IgD-negative memory B cell (primary cell): Measurements from ENCODE around the gene LRTM2. TPM values are rescaled to one million over a fixed set of nuclear protein-coding genes. Genes with fewer than 3 reads are reported as not detected.

Experiments used
- H3K27ac Mint-ChIP-seq, 3 donors: one replicate each; pipeline ENCODE4 v1.8.0; 2020 to 2022; ENCODE audit warnings: mild to moderate bottlenecking in 3 of 3, mixed read lengths in 3 of 3, moderate library complexity in 1 of 3
- H3K27me3 Mint-ChIP-seq: one replicate; pipeline ENCODE4 v1.8.0; 2021; ENCODE audit warnings: mixed read lengths
- H3K36me3 Mint-ChIP-seq: one replicate; pipeline ENCODE4 v1.8.0; 2020; ENCODE audit warnings: mild to moderate bottlenecking, mixed read lengths
- H3K4me1 Mint-ChIP-seq, 3 donors: one replicate each; pipeline ENCODE4 v1.8.0; 2020 to 2022; ENCODE audit warnings: mixed read lengths in 3 of 3, mild to moderate bottlenecking in 1 of 3
- H3K4me3 Mint-ChIP-seq, 4 donors: one replicate each; pipeline ENCODE4 v1.8.0; 2020 to 2022; ENCODE audit warnings: mild to moderate bottlenecking in 4 of 4, mixed read lengths in 4 of 4, moderate library complexity in 3 of 4
- H3K9me3 Mint-ChIP-seq, 3 donors: one replicate each; pipeline ENCODE4 v1.8.0; 2020 to 2021; ENCODE audit warnings: mixed read lengths in 3 of 3, mild to moderate bottlenecking in 1 of 3
- polyA plus RNA-seq: library from polyadenylated mRNA; unstranded; fragments of 300-500 nt; fragmentation: Illumina TruSeq; gene quantifications from one replicate; pipeline ENCODE4 v1.2.3, GENCODE V29; 2021

LRTM2 gene
- polyA plus RNA-seq, 1 donor from 2014 or later = not detected

DNA sequence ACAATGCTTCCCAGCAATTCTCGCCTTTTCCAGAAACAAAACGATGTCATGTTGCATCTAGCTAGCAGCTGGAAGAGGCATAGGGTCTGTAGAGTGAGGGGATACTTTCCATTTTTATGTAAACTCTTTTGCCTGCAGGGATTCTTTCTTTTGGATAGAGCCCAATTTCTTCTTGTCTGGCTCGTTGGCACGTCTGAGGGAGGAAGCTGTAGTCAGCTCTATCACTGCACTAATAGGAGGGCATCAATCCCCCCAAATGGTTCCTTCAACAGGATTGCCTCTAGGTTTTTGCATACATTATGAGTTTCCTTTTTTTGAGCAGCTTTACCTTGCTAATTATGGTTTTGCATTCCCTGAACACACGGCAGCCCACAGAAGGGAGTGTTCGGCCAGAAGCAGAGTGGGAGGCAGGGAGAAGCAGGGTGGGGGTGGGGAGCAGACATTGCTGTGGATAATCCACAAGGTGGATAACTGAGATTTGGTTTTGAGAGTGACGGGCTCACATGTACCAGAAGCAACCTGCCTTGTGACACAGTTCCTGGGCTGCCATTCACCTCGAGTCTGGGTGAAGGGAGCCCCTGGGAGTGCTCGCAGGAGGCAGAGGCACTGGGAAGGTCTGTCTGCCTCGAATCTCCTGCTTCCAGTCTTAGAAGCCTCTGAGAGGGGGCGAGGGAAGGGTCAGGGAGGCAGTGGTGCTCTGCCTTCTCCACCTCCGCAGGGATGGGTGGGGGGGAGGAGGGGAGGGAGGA lies 24.5 kb downstream of the LRTM2 start:
- H3K36me3 Mint-ChIP-seq = no peaks in the 10 kb centered on the region
- H3K9me3 Mint-ChIP-seq = no peaks in the 10 kb centered on the region
- H3K4me1 Mint-ChIP-seq = peaks cover 12 to 15% (median 13%) of the 10 kb centered on the region in 3 donors

DNA sequence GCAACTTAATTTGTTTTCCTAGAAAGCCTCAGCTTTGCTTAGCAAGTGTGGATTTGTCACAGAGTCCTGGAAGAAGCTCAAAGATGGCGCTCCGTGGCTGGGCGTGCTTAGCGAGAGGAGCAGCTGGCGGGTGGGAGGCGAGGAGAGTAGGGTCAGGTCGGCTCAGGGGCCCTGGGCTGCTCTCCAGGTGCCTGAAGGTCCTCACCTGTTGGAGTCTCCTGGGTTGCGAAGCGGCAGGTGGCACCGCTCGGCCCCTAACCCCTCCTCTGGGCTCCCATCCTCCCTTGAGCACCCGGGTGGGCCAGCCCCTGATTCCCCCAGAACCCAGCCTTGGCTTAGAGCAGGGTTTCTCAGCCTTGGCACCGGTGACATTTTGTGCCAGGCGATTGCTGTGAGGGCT lies 25.1 kb downstream of the LRTM2 start:
- peaks cover 10 to 11% (median 10%) of the 10 kb centered on the region in 3 donors for H3K4me1 Mint-ChIP-seq
- H3K9me3 Mint-ChIP-seq = no peaks in the 10 kb centered on the region
- H3K36me3 Mint-ChIP-seq = no peaks in the 10 kb centered on the region
- no peak overlapping the region for H3K4me3 Mint-ChIP-seq
- no peak overlapping the region for H3K27ac Mint-ChIP-seq
- H3K27me3 Mint-ChIP-seq = peaks cover 15% of the 10 kb centered on the region

More for the DNA sequence above, 24.5 kb downstream of the LRTM2 start:
- H3K4me3 Mint-ChIP-seq = no peak overlapping the region
- peaks cover 15% of the 10 kb centered on the region for H3K27me3 Mint-ChIP-seq
- H3K27ac Mint-ChIP-seq = peak overlapping the region in 1 of 3 donors; percentile 77

DNA sequence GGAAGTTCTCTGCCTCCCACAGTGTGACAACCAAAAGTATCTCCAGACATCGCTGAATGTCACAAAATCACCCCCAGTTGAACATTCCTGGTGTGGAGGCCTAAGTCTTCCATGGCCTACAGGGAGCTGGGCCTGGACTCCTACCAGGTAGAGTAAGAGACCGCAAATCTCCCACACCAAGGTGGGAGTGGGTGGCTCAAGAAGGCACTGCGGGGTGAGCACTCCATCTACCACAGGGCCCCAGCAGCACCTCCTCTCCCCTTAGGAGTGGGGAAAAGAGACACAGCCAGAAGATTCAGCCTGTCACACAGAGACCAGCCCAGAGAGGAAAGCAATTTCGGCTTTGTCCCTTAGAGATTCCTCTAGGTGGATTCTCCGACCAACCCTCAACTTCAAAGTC lies 25.5 kb downstream of the LRTM2 start:
- peaks cover 10 to 11% (median 10%) of the 10 kb centered on the region in 3 donors for H3K4me1 Mint-ChIP-seq
- H3K9me3 Mint-ChIP-seq = no peaks in the 10 kb centered on the region
- H3K27ac Mint-ChIP-seq = no peak overlapping the region
- no peaks in the 10 kb centered on the region for H3K36me3 Mint-ChIP-seq
- no peak overlapping the region for H3K4me3 Mint-ChIP-seq
- peaks cover 15% of the 10 kb centered on the region for H3K27me3 Mint-ChIP-seq

DNA sequence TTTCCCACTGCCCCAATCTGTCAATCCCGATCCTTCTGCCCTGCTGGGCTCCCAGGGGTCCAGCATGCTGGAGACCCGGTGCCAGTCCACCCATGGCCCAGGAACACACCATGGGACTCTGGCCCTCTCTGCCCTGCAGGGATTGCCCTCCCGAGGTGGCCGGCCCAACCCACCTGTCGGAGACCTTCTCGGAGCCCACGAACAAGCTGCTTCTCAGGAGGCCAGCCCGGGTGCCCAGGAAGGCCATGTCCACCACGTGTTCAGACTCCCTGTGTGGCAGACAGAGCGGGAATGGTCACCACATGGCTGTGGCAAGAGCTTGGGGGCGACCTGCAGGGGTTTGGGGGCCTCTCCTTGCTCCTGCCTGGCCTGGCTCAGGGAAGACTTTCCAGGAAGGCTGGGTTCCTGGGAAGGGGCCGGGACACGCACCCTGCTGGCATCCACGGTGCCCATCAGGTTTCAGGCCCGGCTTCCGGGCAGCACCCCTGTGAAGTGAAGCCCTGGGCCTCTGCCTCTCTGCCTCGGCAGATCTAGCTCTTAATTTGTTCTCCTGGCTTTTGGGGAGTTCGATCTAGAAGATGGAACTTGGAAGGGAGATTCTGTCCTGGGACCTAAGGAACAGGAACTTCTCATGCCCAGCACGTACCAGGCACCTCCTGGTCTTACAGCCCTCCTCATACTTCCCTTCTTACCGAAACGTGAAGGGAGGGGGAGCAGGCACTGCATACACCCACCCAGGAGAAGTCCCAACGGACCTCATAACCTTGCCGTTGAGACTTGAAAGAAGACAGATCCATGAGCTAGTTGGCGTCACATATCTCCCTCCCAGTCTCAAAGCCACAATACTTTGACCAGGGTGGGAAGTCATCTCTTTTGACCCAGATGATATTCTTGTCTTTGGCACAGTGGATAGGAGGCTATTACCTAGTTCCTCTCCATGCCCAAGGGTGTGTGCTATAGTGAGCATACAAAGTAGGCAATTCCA lies 26.3 kb downstream of the LRTM2 start:
- H3K4me3 Mint-ChIP-seq = no peak overlapping the region

DNA sequence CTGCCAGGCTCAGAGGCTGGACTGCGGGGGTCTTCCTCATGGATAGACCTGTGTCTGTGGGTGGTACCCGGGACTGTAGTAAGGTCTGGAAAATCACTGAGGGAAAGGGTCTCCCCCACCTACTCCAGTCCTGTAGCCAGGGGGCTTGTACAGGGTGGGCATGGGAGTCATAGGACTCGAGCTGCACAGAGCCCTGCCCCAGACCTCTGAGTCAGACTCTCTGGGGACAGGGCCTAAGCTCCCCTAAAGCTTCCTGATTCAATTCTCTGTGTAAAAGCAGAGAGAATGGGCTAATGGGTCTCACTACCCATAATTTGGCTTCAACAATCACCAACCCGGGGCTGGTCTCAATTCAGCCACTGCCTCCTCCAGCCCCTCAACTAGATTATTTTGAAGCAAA lies 27.0 kb downstream of the LRTM2 start:
- peaks cover 1% of the 10 kb centered on the region for H3K36me3 Mint-ChIP-seq
- H3K4me1 Mint-ChIP-seq = peaks cover 0 to 8% (median 4%) of the 10 kb centered on the region in 3 donors
- no peaks in the 10 kb centered on the region for H3K9me3 Mint-ChIP-seq
- H3K27me3 Mint-ChIP-seq = peaks cover 6% of the 10 kb centered on the region
- H3K27ac Mint-ChIP-seq = no peak overlapping the region
- no peak overlapping the region for H3K4me3 Mint-ChIP-seq

More for the DNA sequence above, 26.3 kb downstream of the LRTM2 start:
- peaks cover 9% of the 10 kb centered on the region for H3K27me3 Mint-ChIP-seq
- H3K36me3 Mint-ChIP-seq = peaks cover 1% of the 10 kb centered on the region
- H3K9me3 Mint-ChIP-seq = no peaks in the 10 kb centered on the region
- no peak overlapping the region for H3K27ac Mint-ChIP-seq
- H3K4me1 Mint-ChIP-seq = peaks cover 5 to 10% (median 9%) of the 10 kb centered on the region in 3 donors

DNA sequence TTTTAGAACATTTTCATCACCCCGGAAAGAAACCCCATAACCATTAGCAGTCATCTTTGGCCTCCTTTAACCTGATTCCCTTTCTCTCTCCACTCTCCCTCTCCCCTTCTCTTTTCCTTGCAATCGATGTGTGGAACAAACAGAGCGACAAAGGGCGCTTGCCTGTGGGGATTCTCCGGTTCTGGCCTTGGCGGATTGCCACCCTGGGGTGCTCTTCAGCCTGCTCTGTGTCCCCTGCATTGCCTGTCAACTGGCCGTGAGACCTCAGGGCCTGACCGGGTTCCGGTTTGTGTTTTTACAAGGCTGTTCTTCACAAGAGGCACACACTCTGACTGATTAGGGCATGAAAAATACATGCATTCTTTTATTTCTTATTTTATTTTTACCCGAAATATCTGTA lies 27.8 kb downstream of the LRTM2 start:
- Mint-ChIP-seq H3K36me3 (peaks cover 1% of the 10 kb centered on the region), H3K27me3 (peaks cover 2% of the 10 kb centered on the region), H3K9me3 (no peaks in the 10 kb centered on the region), H3K4me3 (no peak overlapping the region), H3K27ac (no peak overlapping the region), H3K4me1 (peaks cover 0 to 8% (median 1%) of the 10 kb centered on the region in 3 donors)

DNA sequence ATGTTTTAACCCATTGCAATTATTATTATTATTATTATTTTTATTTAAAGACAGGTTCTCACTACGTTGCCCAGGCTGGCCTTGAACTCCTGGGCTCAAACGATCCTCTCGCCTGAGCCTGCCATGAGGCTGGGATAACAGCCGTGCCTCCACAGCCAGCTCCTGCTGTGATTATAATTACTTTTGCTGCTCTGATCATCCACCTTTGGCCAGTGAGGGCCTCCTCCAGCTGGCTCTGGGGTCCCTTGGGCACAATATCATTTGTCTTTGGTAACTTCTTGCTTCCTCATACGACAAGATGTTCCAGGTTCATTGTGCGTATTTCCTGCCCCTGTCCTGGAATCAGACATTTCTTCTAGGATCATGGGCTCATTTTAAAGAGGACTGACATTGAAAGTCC lies 28.4 kb downstream of the LRTM2 start:
- H3K4me1 Mint-ChIP-seq = peaks cover 0 to 8% (median 1%) of the 10 kb centered on the region in 3 donors
- H3K4me3 Mint-ChIP-seq = no peak overlapping the region
- no peak overlapping the region for H3K27ac Mint-ChIP-seq
- peaks cover 3% of the 10 kb centered on the region for H3K27me3 Mint-ChIP-seq
- H3K9me3 Mint-ChIP-seq = no peaks in the 10 kb centered on the region
- peaks cover 1% of the 10 kb centered on the region for H3K36me3 Mint-ChIP-seq

DNA sequence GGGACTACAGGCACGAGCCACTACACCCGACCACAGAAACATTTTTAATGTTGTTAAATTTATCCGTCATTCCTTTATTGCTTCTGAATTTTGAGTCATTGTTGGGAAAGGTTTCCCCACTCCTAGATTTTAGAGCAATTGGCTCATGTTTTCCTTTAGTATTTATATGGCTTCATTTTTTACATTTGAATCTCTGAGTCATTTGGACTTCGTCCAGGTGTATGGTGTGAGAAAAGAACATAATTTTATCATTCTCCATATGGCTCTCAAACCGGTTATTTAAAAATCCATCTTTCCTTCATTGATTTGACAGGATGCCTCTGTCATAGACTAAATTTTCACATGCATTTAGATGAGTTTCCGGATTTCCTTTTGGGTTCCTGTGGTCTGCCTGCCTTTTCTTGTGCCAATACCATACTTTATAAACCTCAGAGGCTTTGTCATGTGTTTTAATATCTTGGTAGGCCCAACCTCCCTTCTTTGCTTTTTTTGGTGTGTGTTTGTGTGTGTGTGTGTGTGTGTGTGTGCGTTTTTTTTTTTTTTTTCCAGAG lies 30.9 kb downstream of the LRTM2 start:
- H3K27ac Mint-ChIP-seq = no peak overlapping the region
- H3K27me3 Mint-ChIP-seq = peaks cover 1% of the 10 kb centered on the region
- H3K4me1 Mint-ChIP-seq = no peaks in the 10 kb centered on the region
- no peak overlapping the region for H3K4me3 Mint-ChIP-seq
- peaks cover 1% of the 10 kb centered on the region for H3K36me3 Mint-ChIP-seq
- no peaks in the 10 kb centered on the region for H3K9me3 Mint-ChIP-seq

DNA sequence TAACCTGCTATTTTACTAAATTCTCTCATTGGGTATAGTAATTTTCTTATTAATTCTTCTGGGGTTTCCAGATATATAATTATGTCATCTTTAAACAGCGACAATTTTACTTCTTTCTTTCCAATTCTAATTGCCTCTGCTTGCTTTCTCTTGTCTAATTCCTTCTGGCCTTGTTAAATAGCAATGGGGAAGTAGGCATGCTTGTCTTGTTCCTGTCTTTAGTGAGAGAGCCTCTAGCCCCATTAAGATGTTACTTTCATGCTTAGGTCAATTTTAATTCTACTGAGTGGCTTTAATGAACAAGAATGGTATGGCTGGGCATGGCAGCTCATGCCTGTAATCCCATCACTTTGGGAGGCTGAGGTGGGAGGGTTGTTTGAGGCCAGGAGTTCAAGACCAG lies 31.7 kb downstream of the LRTM2 start:
- Mint-ChIP-seq H3K4me3 (no peak overlapping the region), H3K9me3 (no peaks in the 10 kb centered on the region), H3K27ac (no peak overlapping the region), H3K36me3 (peaks cover 1% of the 10 kb centered on the region), H3K27me3 (peaks cover 1% of the 10 kb centered on the region), H3K4me1 (no peaks in the 10 kb centered on the region)

DNA sequence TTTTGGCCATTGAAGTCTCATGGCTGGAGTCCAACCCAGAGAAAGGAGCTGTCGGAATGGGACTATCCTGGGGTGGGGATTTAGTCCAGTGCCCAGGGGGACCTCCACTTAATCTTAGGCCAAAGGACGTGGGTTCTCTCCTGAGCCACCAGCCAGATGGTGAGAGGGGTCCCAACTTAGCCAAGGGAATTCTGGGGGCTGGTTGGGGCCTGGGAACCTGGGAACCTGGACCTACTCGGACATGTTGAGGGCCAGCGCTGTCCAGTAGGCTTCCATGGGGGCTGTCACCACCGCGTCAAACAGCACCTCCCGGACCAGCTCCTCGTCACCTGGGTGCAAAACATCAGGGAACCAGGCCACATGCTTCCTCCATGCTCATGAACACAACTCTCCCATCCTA lies 33.4 kb downstream of the LRTM2 start:
- Mint-ChIP-seq H3K36me3 (peaks cover 1% of the 10 kb centered on the region), H3K9me3 (no peaks in the 10 kb centered on the region), H3K4me1 (no peaks in the 10 kb centered on the region), H3K27ac (no peak overlapping the region), H3K27me3 (peaks cover 1% of the 10 kb centered on the region), H3K4me3 (no peak overlapping the region)

DNA sequence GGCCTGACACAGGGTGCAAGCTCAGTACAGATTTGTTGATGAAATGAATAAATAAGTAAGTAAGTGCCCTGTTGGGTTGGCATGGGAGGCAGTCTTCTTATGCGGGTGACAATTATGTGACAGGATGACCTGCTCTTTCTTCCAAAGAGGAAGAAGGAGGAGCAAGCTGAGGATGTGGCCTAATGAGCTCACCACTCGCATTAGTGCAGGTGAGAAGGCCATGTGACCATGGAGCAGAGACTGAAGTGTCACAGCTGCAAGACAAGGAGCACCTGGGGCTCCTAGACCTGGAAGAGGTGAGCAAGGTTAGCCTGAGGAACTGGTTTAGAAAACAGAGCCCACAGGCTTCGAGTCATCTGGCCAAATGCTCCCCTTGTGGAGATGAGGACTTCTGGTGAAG lies 34.9 kb downstream of the LRTM2 start:
- Mint-ChIP-seq H3K9me3 (no peaks in the 10 kb centered on the region), H3K4me3 (no peak overlapping the region), H3K36me3 (peaks cover 1% of the 10 kb centered on the region)

DNA sequence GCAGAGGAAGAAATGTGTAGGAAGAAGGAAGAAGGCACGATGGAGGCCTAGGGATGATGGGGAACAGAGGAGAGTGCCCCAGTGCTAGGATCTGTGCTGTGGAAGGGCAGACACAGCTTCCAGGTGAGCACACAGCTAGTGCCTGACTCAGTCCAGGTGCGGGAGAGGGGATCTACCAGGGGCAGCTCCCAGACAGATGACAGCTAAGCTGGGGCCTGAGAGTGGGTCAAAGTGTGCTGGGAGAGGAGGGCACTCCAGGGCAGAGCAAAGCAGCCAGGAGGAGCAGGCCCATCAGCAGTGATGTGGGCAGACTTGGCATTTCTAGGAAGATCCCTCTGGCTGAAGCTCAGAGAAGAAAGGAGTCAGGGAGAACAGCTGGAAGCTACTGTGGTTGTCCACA lies 36.7 kb downstream of the LRTM2 start:
- Mint-ChIP-seq H3K27ac (peak overlapping the region in 2 of 3 donors; percentile 26 to 86), H3K4me3 (no peak overlapping the region), H3K4me1 (no peaks in the 10 kb centered on the region), H3K9me3 (no peaks in the 10 kb centered on the region), H3K27me3 (peaks cover 5% of the 10 kb centered on the region), H3K36me3 (no peaks in the 10 kb centered on the region)

More for the DNA sequence above, 34.9 kb downstream of the LRTM2 start:
- no peaks in the 10 kb centered on the region for H3K4me1 Mint-ChIP-seq
- H3K27ac Mint-ChIP-seq = no peak overlapping the region
- H3K27me3 Mint-ChIP-seq = peaks cover 1% of the 10 kb centered on the region

DNA sequence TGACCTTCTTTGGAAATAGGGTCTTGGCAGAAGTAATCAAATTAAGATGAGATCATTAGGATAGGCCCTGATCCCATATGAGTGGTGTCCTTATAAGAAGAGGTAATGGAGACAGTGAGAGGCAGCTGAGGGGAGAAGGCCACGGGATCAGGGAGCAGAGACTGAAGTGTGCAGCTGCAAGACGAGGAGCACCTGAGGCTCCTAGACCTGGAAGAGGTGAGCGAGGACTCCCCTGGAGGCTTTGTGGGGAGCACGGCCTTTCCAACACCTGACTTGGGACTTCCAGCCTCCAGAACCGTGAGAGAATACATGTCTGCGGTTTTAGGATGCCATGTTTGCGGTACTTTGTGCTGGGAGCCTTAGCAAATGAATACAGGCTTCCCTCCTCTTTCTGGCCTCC lies 37.5 kb downstream of the LRTM2 start:
- H3K36me3 Mint-ChIP-seq = no peaks in the 10 kb centered on the region
- no peaks in the 10 kb centered on the region for H3K9me3 Mint-ChIP-seq
- no peaks in the 10 kb centered on the region for H3K4me1 Mint-ChIP-seq
- H3K4me3 Mint-ChIP-seq = no peak overlapping the region
- H3K27ac Mint-ChIP-seq = peak overlapping the region in 1 of 3 donors; percentile 11
- H3K27me3 Mint-ChIP-seq = peaks cover 5% of the 10 kb centered on the region

DNA sequence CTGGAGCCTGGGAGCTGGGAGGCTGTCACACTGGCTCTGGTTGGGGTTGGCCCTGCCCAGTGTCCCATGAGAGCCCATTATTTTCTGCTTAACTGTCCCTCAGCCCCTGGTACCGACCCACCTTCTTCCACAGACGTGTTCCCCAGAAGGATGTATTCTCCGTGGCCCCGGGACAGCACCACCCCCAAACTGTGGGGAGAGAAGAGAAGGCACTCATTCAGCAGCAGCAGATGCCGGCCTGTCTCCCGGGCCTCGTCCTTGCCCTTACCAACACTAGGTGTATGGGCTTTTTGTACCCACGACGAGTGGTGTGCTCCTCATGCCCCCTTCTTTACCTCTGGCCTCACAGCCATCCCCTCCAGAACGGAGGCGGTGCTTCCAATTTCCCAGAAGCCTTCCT lies 38.1 kb downstream of the LRTM2 start:
- Mint-ChIP-seq H3K27me3 (peaks cover 4% of the 10 kb centered on the region), H3K9me3 (no peaks in the 10 kb centered on the region), H3K4me3 (no peak overlapping the region), H3K36me3 (no peaks in the 10 kb centered on the region), H3K27ac (no peak overlapping the region), H3K4me1 (no peaks in the 10 kb centered on the region)

DNA sequence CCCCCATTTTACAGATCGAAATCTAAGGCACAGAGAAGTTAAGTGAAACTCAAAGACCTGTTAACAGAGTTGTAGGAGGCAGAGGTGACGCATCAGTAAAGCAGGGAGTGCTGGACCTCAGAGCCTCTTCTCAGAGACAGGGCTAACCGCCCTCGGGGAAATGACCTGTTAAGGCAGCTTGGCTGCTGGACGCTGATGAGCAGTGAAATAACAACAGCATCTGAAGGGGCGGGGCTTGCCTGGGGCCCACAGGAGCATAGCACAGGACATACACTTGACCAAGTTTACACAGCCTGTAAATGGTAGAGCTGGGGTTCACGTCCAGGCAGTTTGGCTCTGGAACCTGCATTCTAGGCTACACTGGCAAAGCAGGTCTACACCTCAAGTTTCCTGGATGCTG lies 39.3 kb downstream of the LRTM2 start:
- no peaks in the 10 kb centered on the region for H3K9me3 Mint-ChIP-seq
- H3K4me1 Mint-ChIP-seq = no peaks in the 10 kb centered on the region
- H3K36me3 Mint-ChIP-seq = no peaks in the 10 kb centered on the region
- H3K4me3 Mint-ChIP-seq = no peak overlapping the region
- H3K27me3 Mint-ChIP-seq = peaks cover 4% of the 10 kb centered on the region
- H3K27ac Mint-ChIP-seq = no peak overlapping the region
